COLO668 (cell line): ENCODE data around the gene PTK6.

ENCODE experiments used
- DNase-seq: peaks from one replicate; lab custom pipeline; 2025; ENCODE audit not compliant: unreplicated experiment; lab: John Stamatoyannopoulos, UW

PTK6 gene

GRCh38 chr20:63497138-63497945 lies 39.8 kb downstream of the PTK6 start:
- no peak for DNase-seq

- no peak for DNase-seq
Measured at GRCh38 chr20:63496596-63497120, 40.5 kb downstream of the PTK6 start.

GRCh38 chr20:63495741-63496595 lies 41.2 kb downstream of the PTK6 start:
- peak; percentile 69 for DNase-seq

DNA sequence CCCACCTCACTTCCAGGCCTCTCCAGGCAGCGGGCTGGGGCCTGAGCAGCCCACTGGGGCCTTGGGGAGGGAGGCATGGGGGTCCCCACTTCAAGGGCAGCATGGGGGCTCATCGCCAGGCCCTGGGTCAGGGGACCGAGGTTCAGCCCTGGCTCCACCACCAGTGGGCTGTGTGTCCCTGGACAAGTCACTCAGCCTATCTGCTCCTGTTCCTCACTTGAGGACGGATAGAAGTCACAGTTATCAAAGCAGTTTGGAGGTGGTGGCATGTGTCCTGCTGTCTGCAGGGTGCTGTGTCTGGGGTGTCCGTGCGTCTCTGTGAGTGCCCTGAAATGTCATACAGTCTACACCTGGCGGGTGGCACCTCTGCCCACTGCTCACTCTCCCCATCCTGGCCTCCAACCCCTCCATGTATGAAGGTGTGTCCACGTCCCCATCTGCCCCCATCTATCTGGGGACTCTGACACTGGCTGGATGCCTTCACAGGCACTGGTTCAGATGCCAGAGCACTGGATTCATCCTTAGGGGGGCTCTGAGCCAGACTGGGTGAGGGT lies 41.9 kb downstream of the PTK6 start:
- no peak for DNase-seq

DNA sequence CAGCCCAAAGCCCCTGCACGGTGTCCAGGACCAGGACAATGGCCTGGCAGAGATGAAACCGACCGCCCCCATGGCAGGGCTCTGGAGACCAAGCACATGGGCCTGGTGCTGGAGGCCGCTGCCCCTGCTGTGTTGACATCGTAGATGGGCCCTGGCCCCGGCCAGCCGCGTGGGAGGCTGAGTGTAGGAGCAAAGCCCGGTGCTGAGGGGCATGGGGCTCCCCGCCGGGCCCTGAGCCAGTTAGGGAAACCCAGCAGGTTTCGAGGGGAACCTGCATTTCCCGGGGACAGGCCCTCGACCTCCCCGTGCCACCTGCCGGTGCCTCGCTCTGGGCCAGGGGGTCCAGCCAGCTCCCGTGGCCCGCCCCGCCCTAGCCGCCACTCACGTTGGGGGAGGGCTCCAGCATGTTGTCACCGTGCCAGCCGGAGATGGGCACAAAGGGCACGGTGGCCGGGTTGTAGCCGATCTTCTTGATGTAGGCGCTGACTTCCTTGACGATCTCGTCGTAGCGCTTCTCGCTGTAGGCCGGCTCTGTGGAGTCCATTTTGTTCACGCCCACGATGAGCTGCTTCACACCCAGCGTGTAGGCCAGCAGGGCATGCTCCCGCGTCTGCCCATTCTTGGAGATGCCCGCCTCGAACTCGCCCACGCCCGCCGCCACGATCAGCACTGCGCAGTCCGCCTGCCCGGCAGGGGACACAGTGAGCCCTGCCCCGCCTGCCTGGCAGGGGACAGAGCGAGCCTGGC lies 42.6 kb downstream of the PTK6 start:
- DNase-seq: no peak

GRCh38 chr20:63494084-63494419 lies 43.1 kb downstream of the PTK6 start:
- DNase-seq: no peak

- DNase-seq: no peak
Measured at GRCh38 chr20:63493563-63494020, 43.6 kb downstream of the PTK6 start.

DNA sequence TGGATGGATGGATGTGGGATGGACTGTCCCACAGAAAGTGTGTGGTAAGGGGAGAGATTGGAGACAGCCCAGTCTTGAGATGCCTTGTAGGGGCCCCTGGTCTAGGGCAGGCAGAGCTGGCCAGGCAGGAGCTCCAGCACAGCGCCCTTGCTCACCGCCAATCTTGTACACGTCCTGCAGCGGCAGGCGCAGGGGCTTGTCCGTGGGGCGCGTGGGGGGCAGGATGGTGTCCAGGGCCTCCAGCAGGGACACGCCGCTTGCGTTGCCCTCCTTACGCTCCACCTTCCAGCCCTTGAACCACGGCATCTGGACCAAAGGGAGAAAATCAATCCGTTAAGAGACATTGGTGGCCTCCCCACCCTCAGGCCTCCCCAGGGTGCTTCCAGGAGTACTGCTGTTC lies 44.2 kb downstream of the PTK6 start:
- no peak for DNase-seq

DNA sequence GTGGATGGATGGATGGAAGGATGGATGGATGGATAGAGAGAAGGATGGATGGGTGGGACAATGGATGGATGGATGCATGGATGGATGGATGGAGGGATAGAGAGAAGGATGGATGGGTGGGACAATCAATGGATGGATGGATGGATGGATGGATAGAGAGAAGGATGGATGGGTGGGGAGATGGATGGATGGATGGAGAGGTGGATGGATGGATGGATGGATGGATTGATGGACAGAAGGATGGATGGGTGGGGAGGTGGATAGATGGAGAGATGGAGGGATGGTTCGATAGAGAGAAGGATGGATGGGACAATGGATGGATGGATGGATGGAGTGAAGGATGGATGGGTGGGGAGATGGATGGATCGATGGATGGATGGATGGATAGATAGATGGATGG lies 44.7 kb downstream of the PTK6 start:
- DNase-seq: no peak

DNA sequence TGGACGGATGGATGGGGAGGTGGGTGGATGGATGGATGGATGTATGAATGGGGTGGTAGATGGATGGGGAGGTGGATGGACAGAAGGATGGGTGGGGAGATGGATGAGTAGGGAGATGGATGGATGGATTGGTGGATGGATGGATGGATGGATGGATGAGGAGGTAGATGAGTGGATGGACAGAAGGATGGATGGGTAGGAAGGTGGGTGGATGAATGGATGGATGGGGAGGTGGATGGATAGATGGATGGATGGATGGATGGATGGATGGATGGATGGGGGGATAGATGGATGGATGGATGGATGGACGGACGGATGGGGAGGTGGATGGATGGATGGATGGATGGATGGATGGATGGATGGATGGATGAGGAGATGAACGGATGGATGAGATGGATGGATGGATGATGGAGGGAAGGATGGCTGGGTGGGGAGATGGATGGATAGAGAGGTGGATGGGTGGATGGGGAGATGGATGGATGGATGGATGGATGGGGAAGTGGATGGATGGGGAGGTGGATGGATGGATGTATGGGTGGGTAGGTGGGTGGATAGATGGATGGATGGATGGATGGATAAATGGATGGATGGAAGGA lies 45.4 kb downstream of the PTK6 start:
- no peak for DNase-seq

DNA sequence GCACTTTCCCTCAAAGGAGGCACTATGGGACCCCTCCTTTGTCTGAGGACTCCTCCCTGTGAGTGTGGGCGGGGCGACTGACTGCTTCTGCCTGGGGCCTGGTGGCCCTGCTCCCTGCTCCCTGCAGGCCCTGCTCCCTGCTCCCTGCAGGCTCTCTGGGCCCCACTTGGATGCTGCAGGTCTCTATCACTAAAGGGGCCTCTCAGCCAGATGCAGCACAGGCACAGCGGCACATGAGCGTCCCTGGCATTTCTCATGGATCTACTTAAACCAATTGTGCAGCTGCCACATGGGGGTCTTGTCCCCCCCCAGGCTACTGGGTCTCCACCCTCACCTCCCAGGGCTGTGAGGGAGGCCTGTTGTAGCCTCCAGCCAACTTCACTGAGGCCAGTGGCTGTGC lies 46.1 kb downstream of the PTK6 start:
- no peak for DNase-seq

DNA sequence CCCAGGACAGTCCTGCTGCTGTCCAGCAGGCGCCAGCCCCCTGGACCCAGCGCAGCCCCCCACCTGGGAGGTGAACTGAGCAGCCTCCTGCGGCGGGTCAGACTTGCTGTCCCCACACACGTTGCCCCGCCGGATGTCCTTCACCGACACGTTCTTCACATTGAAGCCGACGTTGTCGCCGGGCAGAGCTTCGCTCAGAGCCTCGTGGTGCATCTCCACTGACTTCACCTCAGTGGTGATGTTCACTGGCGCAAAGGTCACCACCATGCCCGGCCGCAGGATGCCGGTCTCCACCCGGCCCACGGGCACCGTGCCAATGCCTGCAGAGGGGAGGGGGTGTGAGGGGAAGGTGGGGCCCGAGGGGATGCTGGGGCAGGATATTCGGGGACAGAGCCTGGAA lies 46.8 kb downstream of the PTK6 start:
- no peak for DNase-seq

- no peak for DNase-seq
Measured at GRCh38 chr20:63488315-63489251, 48.6 kb downstream of the PTK6 start.

DNA sequence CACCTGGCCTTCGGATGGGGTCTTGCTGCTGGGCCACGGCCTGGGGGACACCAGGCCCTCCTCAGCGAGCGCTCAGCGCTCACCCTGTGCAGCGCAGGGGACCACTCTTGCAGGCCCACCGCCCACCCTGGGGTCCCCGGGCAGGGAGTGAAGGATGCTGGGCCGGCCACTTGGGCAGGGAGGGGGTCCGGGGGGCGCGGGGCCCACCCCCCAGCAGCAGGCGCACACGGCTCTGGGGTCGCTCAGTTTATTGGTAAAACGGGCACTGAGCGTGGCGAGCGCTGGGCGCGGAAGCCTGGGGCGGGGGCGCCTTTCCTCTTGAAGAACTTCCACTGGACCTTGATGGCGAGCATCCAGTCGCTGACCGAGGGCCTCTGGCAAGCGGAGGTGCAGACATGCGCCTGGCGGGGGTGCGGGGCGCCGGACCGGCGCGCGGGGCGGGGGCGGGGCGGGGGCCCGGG lies 49.4 kb downstream of the PTK6 start:
- DNase-seq: no peak

DNA sequence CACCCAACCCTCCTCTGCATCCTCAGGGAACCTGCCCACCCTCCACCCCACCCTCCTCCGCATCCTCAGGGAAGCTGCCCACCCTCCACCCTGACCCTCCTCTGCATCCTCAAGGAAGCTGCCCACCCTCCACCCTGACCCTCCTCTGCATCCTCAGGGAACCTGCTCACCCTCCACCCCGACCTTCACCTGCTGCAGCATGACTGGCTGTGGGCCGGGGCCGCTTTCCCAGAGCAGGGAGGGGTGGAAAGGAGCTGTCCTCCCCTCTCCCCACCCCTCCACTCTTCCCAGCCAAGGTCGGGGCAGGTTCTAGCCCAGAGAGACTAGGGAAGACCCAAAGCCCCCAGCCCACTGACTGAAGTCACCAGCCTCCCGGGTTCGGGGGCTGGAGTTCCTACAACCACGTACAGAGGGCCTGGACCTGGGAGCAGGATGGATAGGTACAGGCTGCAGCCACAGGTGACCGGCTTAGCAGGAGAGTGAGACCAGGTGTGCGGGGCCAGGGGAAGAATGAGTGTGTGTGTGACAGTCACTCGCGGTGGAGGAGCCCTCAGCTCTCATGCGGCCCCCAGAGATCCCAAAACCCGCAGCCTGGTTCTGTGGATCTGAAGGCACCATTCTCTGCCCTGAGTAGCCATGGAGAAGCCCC lies 49.9 kb downstream of the PTK6 start:
- DNase-seq: no peak

DNA sequence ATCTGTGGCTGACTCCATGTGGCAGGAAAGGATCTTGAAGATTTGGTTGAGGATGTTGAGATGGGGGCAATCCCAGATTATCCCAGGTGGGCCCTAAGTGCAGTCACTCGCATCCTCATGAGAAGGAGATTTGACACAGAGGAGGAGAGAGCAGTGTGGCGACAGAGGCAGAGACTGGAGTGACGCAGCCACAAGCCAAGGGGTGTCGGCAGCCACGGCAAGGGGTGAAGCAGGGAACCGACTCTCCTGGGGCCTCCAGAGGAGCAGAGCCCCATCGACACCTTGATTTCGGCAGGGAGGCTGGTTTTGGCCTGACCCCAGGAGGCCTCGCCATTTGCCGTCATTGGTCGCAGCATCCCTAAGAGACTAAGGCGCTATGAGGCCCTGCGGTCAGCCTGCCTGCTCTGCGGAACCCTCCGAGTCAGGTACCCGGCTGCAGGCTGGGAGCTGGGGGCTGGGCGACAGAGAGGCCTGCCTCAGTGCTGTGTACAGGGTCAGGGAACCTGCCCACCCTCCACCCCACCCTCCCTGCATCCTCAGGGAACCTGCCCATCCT lies 50.8 kb downstream of the PTK6 start:
- DNase-seq: no peak

- no peak for DNase-seq
Measured at GRCh38 chr20:63484651-63485403, 52.3 kb downstream of the PTK6 start.

GRCh38 chr20:63484236-63484635 lies 52.9 kb downstream of the PTK6 start:
- DNase-seq: no peak
